Frontal cortex (tissue), 4 donors: ENCODE data around the gene RBBP7. TPM values are rescaled to one million over a fixed set of nuclear protein-coding genes. Genes with fewer than 3 reads are reported as not detected.
"Not testable (repeated sequence)": the region's sequence is repeated elsewhere in the genome, so short reads cannot be mapped to it uniquely, and the experiment has no call there.

ENCODE experiments used
- DNase-seq, 2 donors: peaks; one replicate each; pipeline ENCODE4 v3.0.0; 2012; ENCODE audit warnings: low spot score in 2 of 2
- FAIRE-seq: peaks from 2 replicates; lab custom pipeline; 2012; peaks lifted over from hg19 to GRCh38; lab: Jason Lieb, UNC
- total RNA-seq: library from RNA; depleted of rRNA; stranded (reverse); fragments of >200 nt; gene quantifications from one replicate; pipeline ENCODE4 v1.2.3, GENCODE V29; 2014
- donor health status: control.
- donor health status: control.
- donor health status: control.

Gene RBBP7
- total RNA-seq, 1 donor from 2014 or later: 84.8 TPM

GRCh38 chrX:16869393-16870094 lies 618 bp downstream of the RBBP7 start:
- DNase-seq: peak; percentile 20 to 51
- no peak for FAIRE-seq

GRCh38 chrX:16868920-16869319 lies 1.2 kb downstream of the RBBP7 start:
- FAIRE-seq (no peak), DNase-seq (no peak)

- DNase-seq (no peak), FAIRE-seq (no peak)
Observed at GRCh38 chrX:16867947-16868346, 2.2 kb downstream of the RBBP7 start.

- DNase-seq (no peak), FAIRE-seq (no peak)
Observed at GRCh38 chrX:16862829-16863228, 7.3 kb downstream of the RBBP7 start.

- no peak for FAIRE-seq
- no peak for DNase-seq
Observed at GRCh38 chrX:16856744-16857143, 13.4 kb downstream of the RBBP7 start.

- not testable (repeated sequence) for FAIRE-seq, DNase-seq
Observed at GRCh38 chrX:16856076-16856404, 14.1 kb downstream of the RBBP7 start.

- DNase-seq (no peak), FAIRE-seq (no peak)
Observed at GRCh38 chrX:16855363-16856075, 14.6 kb downstream of the RBBP7 start.

- no peak for DNase-seq
- FAIRE-seq: no peak
Observed at GRCh38 chrX:16853537-16853936, 16.6 kb downstream of the RBBP7 start.

GRCh38 chrX:16852617-16853179 lies 17.5 kb downstream of the RBBP7 start:
- FAIRE-seq (no peak), DNase-seq (no peak)

GRCh38 chrX:16851827-16852226 lies 18.3 kb downstream of the RBBP7 start:
- DNase-seq: no peak
- FAIRE-seq: no peak

GRCh38 chrX:16851421-16851820 lies 18.7 kb downstream of the RBBP7 start:
- FAIRE-seq (no peak), DNase-seq (no peak)

- FAIRE-seq: no peak
Observed at GRCh38 chrX:16848541-16848940, 21.6 kb downstream of the RBBP7 start.

GRCh38 chrX:16845686-16846085 lies 24.5 kb downstream of the RBBP7 start:
- FAIRE-seq (no peak), DNase-seq (no peak)

More at GRCh38 chrX:16848541-16848940, 21.6 kb downstream of the RBBP7 start:
- no peak for DNase-seq

- no peak for DNase-seq
Observed at GRCh38 chrX:16843208-16843909, 26.8 kb downstream of the RBBP7 start.

GRCh38 chrX:16842684-16843083 lies 27.5 kb downstream of the RBBP7 start:
- FAIRE-seq (no peak), DNase-seq (no peak)

More at GRCh38 chrX:16843208-16843909, 26.8 kb downstream of the RBBP7 start:
- FAIRE-seq: no peak

- FAIRE-seq (no peak), DNase-seq (no peak)
Observed at GRCh38 chrX:16839852-16840460, 30.2 kb downstream of the RBBP7 start.

GRCh38 chrX:16839219-16839851 lies 30.8 kb downstream of the RBBP7 start:
- FAIRE-seq: no peak
- no peak for DNase-seq

GRCh38 chrX:16838202-16839066 lies 31.7 kb downstream of the RBBP7 start:
- DNase-seq (no peak), FAIRE-seq (no peak)

- DNase-seq: no peak
Observed at GRCh38 chrX:16836371-16836770, 33.8 kb downstream of the RBBP7 start.

More at GRCh38 chrX:16836371-16836770, 33.8 kb downstream of the RBBP7 start:
- FAIRE-seq: no peak
